ENCODE measurements around the gene HNRNPUL1. TPM values are rescaled to one million over a fixed set of nuclear protein-coding genes. Genes with fewer than 3 reads are reported as not detected.
"Not testable (repeated sequence)": the region's sequence is repeated elsewhere in the genome, so short reads cannot be mapped to it uniquely, and the experiment has no call there.

The HNRNPUL1 gene
- total RNA-seq, 2 experiments from 2014 or later: 301 to 333 TPM

- POLR2A ChIA-PET: no interaction called here
- Mint-ChIP-seq H3K9me3 (no peaks in the 10 kb centered on the region), H3K36me3 (peaks cover 33% of the 10 kb centered on the region), H3K4me1 (peaks cover 49% of the 10 kb centered on the region), H3K27me3 (no peaks in the 10 kb centered on the region), H3K27ac (peak overlapping the region; percentile 35), H3K4me3 (peak overlapping the region; percentile 15)
- ATAC-seq (ENCODE audit: low read depth) (no peak), DNase-seq (no peak)
Observed at GRCh38 chr19:41330946-41331678, 66.9 kb downstream of the HNRNPUL1 start.

GRCh38 chr19:41332000-41332399, 67.8 kb downstream of the HNRNPUL1 start:
- no peaks in the 10 kb centered on the region for H3K27me3 Mint-ChIP-seq
- POLR2A ChIA-PET: no interaction called here
- peaks cover 45% of the 10 kb centered on the region for H3K4me1 Mint-ChIP-seq
- DNase-seq (no peak), ATAC-seq (ENCODE audit: low read depth) (no peak)
- peaks cover 26% of the 10 kb centered on the region for H3K36me3 Mint-ChIP-seq
- H3K27ac Mint-ChIP-seq: no peak overlapping the region
- no peaks in the 10 kb centered on the region for H3K9me3 Mint-ChIP-seq
- H3K4me3 Mint-ChIP-seq: no peak overlapping the region

- no peak overlapping the region for H3K27ac Mint-ChIP-seq
- DNase-seq (no peak), ATAC-seq (ENCODE audit: low read depth) (no peak)
- H3K4me1 Mint-ChIP-seq: peaks cover 44% of the 10 kb centered on the region
- no peaks in the 10 kb centered on the region for H3K9me3 Mint-ChIP-seq
- peaks cover 26% of the 10 kb centered on the region for H3K36me3 Mint-ChIP-seq
- H3K4me3 Mint-ChIP-seq: no peak overlapping the region
- no peaks in the 10 kb centered on the region for H3K27me3 Mint-ChIP-seq
- POLR2A ChIA-PET: interaction anchor here (0.6 kb wide), 1 partner anchor 46 kb away, joined by 3 read pairs; no protein-coding TSS in a partner anchor
Observed at GRCh38 chr19:41332468-41332867, 68.3 kb downstream of the HNRNPUL1 start.

- no peaks in the 10 kb centered on the region for H3K27me3 Mint-ChIP-seq
- H3K36me3 Mint-ChIP-seq: peaks cover 31% of the 10 kb centered on the region
- ATAC-seq (ENCODE audit: low read depth) (no peak), DNase-seq (no peak)
- POLR2A ChIA-PET: interaction anchor here (3.7 kb wide), 1 partner anchor 17 kb away, joined by 17 read pairs; no protein-coding TSS in a partner anchor
- no peaks in the 10 kb centered on the region for H3K9me3 Mint-ChIP-seq
- H3K27ac Mint-ChIP-seq: peak overlapping the region; percentile 51
- H3K4me3 Mint-ChIP-seq: no peak overlapping the region
- H3K4me1 Mint-ChIP-seq: peaks cover 36% of the 10 kb centered on the region
Observed at GRCh38 chr19:41334793-41335192, 70.6 kb downstream of the HNRNPUL1 start.

- ATAC-seq (ENCODE audit: low read depth): no peak
- H3K4me1 Mint-ChIP-seq: peaks cover 37% of the 10 kb centered on the region
- peak overlapping the region; percentile 51 for H3K27ac Mint-ChIP-seq
- H3K36me3 Mint-ChIP-seq: peaks cover 31% of the 10 kb centered on the region
- H3K27me3 Mint-ChIP-seq: no peaks in the 10 kb centered on the region
- DNase-seq: no peak
- POLR2A ChIA-PET: interaction anchor here (0.6 to 3.7 kb wide), 3 partner anchors 8 to 16 kb away, joined by 3 to 17 read pairs (median 3); no protein-coding TSS in a partner anchor
- H3K9me3 Mint-ChIP-seq: no peaks in the 10 kb centered on the region
- no peak overlapping the region for H3K4me3 Mint-ChIP-seq
Observed at GRCh38 chr19:41335467-41335866, 71.3 kb downstream of the HNRNPUL1 start.

DNA sequence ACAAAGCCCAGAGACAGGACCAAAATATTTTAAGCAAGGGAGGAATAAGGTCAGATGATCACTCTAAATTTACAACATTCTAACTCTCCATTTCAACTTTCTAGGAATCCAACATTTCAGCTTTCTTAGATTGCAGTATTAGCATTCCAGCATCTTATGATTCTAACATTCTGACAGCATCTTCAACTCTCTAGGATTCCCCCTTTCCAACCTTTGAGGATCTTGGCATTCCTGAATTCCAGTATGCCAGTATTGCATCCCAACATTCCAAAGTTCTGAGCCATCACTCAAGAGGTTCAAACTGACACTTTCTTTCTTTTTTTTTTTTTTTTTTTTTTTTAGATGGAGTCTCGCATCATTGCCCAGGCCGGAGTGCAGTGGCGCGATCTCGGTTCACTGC, 75.8 kb downstream of the HNRNPUL1 start:
- Mint-ChIP-seq H3K36me3 (peaks cover 38% of the 10 kb centered on the region), H3K9me3 (no peaks in the 10 kb centered on the region), H3K27ac (peak overlapping the region; percentile 39), H3K4me1 (peaks cover 49% of the 10 kb centered on the region), H3K4me3 (no peak overlapping the region), H3K27me3 (no peaks in the 10 kb centered on the region)
- POLR2A ChIA-PET: no interaction called here
- ATAC-seq (ENCODE audit: low read depth): no peak
- no peak for DNase-seq

DNA sequence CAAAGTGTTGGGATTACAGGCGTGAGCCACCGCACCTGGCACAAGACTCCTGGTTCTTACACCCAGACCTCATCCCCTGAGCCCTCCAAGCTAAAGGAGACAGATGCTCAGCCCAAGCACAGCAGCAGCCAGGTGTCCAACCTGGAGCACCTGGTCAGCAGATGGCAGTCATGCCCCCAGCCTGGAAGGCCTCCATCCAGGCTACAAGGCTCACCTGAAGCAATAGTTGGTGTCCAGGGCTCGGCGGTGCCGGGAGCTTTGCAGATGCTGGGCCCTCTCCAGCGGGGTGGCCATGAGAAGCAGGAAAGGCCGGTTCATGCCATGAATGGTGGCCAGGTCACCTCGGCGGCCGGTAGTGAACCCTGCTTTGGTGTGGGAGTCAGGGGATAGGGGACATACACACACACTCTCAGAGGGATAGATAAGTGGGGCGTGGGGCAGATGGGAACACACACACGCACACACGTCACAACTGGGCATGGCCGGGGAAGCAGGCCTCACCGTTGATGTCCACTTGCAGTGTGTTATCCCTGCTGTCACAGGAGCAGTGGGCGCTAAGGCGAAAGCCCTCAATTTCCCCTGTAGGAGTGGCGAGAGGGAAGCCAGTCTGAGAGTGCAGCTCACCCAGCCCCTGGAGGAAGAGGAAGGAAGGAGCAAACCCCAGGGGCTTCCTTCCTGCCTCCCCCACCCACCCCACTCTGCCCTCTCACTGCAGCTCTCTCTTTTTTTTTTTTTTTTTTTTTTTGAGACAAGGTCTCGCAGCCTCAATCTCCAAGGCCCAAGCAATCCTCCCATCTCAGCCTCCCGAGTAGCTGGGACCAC, 77.7 kb downstream of the HNRNPUL1 start:
- Mint-ChIP-seq H3K9me3 (no peaks in the 10 kb centered on the region), H3K36me3 (peaks cover 45% of the 10 kb centered on the region), H3K27ac (peak overlapping the region; percentile 73), H3K4me1 (peaks cover 42% of the 10 kb centered on the region), H3K4me3 (peak overlapping the region; percentile 55), H3K27me3 (no peaks in the 10 kb centered on the region)
- no peak for DNase-seq
- ATAC-seq (ENCODE audit: low read depth): peak; percentile 61
- POLR2A ChIA-PET: interaction anchor here (0.6 to 1.5 kb wide), 10 partner anchors 10 to 197 kb away, joined by 3 to 7 read pairs (median 3); partner anchors contain the start of genes B9D2, CCDC97 and DMAC2

DNA sequence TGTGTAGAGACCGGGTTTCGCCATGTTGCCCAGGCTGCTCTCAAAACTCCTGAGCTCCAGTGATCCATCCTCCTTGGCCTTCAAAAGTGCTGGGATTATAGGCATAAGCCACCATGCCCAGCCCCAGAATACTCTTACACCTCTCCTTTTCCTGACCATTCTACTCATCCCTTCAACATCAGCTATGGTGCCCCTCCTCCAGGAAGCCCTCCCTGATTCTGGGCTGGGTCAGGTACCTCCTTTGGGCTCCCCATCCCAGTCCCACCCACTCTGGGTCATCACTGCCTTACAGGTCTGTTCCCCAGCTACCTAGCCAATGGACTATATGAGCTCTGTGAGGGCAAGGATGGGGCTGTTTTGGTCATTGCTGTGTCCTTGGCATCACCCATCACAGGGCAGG, 80.0 kb downstream of the HNRNPUL1 start:
- peaks cover 51% of the 10 kb centered on the region for H3K36me3 Mint-ChIP-seq
- H3K4me3 Mint-ChIP-seq: no peak overlapping the region
- DNase-seq (no peak), ATAC-seq (ENCODE audit: low read depth) (no peak)
- H3K27ac Mint-ChIP-seq: peak overlapping the region; percentile 21
- peaks cover 4% of the 10 kb centered on the region for H3K9me3 Mint-ChIP-seq
- no peaks in the 10 kb centered on the region for H3K27me3 Mint-ChIP-seq
- H3K4me1 Mint-ChIP-seq: peaks cover 45% of the 10 kb centered on the region
- POLR2A ChIA-PET: no interaction called here

DNA sequence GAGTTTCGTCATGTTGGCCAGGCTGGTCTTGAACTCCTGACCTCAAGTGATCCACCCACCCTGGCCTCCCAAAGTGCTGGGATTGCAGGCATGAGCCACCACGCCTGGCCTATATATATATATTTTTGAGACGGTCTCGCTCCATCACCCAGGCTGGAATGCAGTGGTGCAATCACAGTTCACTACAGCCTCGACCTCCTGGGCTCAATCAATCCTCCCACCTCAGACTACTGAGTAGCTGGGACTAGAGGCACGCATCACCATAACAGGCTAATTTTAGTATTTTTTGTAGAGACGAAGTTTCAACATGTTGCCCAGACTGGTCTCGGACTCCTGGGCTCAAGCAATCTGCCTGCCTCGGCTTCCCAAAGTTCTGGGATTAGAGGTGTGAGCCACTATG, 82.7 kb downstream of the HNRNPUL1 start:
- POLR2A ChIA-PET: interaction anchor here (0.8 to 4.5 kb wide), 2 partner anchors 9 to 19 kb away, joined by 3 to 33 read pairs; no protein-coding TSS in a partner anchor
- not testable (repeated sequence) for H3K27me3 Mint-ChIP-seq; H3K9me3 Mint-ChIP-seq; ATAC-seq (ENCODE audit: low read depth); H3K27ac Mint-ChIP-seq; DNase-seq; H3K4me3 Mint-ChIP-seq
- Mint-ChIP-seq H3K36me3 (peaks cover 50% of the 10 kb centered on the region), H3K4me1 (peaks cover 45% of the 10 kb centered on the region)

DNA sequence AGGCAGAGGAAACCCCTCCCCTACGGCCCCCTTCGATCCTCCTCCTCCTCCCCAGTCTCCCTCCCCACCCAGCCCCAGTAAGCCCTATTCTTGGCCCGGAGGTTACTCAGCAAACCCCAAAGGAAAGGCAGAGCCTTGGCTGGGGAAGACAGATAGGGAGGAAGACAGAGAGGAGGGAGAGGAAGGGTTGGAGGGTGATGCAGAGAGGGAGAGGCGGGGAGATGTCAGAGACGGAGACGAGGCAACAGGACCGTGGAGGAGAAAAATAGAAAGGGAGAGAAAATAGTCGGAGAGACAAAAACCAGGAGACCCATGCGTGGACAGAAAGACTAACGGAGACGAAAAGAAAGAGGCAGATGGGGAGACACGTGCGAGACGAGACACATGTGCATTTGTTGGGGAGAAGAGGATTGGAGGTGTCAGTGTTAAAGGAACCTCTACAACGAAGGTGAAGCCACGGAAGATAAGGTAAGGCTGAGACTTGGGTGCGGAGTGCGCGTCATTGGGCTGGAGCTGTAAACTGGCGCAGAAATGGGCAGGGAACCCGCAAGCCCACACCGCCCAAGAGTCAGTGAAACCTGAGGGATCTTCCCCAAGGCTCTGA, 86.7 kb downstream of the HNRNPUL1 start:
- H3K27me3 Mint-ChIP-seq: no peaks in the 10 kb centered on the region
- ATAC-seq (ENCODE audit: low read depth) (peak; percentile 8), DNase-seq (no peak)
- peaks cover 4% of the 10 kb centered on the region for H3K9me3 Mint-ChIP-seq
- H3K36me3 Mint-ChIP-seq: peaks cover 39% of the 10 kb centered on the region
- peak overlapping the region; percentile 90 for H3K27ac Mint-ChIP-seq
- H3K4me1 Mint-ChIP-seq: peaks cover 40% of the 10 kb centered on the region
- POLR2A ChIA-PET: interaction anchor here (0.6 to 6.9 kb wide), 17 partner anchors 9 to 573 kb away, joined by 3 to 64 read pairs (median 6); partner anchors contain the start of genes B9D2, CCDC97, DMAC2 and RAB4B
- peak overlapping the region; percentile 97 for H3K4me3 Mint-ChIP-seq

DNA sequence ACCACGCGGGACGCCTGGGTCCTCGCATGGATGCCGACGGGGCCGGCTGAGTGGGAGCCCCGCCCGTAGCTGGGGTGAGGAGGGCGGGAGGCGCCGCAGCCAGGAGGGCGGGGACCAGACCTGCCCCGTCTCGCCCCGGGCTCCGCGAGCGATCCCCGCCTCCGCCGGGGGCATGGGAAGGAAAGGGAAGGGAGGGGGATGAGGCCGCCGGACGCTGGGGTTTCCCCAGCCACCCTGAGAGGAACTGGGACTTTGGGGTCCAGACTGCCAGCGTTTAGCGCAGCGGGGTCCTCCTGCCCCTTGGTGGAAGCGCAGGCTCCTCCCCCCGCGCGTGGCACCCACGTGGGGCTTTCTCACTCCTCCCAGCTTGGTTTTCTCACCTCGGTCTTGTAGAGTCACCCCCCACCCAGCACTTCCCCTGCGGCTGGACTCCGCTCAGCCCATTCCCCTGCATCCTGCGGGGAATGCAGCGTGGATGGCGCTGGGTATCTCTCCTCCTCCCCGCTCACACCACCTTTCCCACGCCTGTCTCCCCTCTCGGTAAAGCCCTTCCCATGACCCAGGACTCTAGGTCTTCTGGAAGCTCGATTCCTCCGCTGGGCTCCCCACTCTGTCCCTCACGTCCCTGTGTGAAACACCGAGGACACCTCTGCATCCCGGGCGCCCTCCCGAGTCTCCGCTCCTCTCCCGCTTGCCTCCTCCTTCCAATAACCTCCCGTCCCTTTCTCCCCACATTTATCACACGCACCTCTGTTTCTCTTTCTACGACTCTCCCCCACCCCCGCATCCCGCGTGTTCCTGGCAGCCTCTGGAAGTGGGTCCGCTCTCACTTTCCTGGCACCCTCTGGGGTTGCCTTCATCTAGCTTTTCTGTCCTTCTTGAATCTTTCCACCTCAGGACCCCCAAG, 87.4 kb downstream of the HNRNPUL1 start:
- ATAC-seq (ENCODE audit: low read depth) (peak; percentile 55), DNase-seq (peak; percentile 89)
- H3K4me3 Mint-ChIP-seq: peak overlapping the region; percentile 97
- peak overlapping the region; percentile 97 for H3K27ac Mint-ChIP-seq
- H3K9me3 Mint-ChIP-seq: peaks cover 4% of the 10 kb centered on the region
- POLR2A ChIA-PET: interaction anchor here (0.6 to 6.9 kb wide), 23 partner anchors 9 to 573 kb away, joined by 3 to 64 read pairs (median 4); partner anchors contain the start of genes B3GNT8, B9D2, CCDC97 and DMAC2
- H3K27me3 Mint-ChIP-seq: no peaks in the 10 kb centered on the region
- H3K4me1 Mint-ChIP-seq: peaks cover 44% of the 10 kb centered on the region
- H3K36me3 Mint-ChIP-seq: peaks cover 34% of the 10 kb centered on the region

DNA sequence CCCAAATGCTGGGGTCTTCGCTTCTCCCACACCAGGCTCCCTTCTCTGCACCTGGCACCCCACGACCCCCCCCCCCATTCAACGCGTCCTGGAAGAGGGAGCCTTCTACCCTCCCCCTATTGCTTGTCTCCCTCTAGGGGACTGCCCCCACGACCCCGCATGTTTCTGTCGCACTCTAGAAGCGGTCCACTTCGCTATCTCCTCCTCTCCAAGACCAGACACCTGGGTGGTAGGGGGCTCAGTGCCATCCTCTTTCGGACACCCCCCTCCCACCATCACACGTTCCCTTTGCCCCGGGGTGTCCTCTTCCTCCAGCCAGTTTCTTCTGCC, 88.1 kb downstream of the HNRNPUL1 start:
- Mint-ChIP-seq H3K9me3 (peaks cover 4% of the 10 kb centered on the region), H3K27ac (peak overlapping the region; percentile 97), H3K4me3 (peak overlapping the region; percentile 97), H3K4me1 (peaks cover 50% of the 10 kb centered on the region), H3K36me3 (peaks cover 31% of the 10 kb centered on the region), H3K27me3 (no peaks in the 10 kb centered on the region)
- POLR2A ChIA-PET: interaction anchor here (0.8 to 6.9 kb wide), 16 partner anchors 9 to 148 kb away, joined by 3 to 64 read pairs (median 4); partner anchors contain the start of genes B3GNT8, B9D2, CCDC97 and DMAC2
- no peak for DNase-seq
- ATAC-seq (ENCODE audit: low read depth): no peak

All from activated naive CD8-positive, alpha-beta T cell treated with anti-CD3 and anti-CD28 coated beads, Interleukin-2, amount 10 ng/mL, durations not matched to agents 7 days and 5 days (primary cell).